PC-3 (cell line): ENCODE results near the gene GATA2. TPM values are rescaled to one million over a fixed set of nuclear protein-coding genes. Genes with fewer than 3 reads are reported as not detected.

Experiments used
- ATAC-seq: fragments of 200-7000 bp; cut with Tn5 transposase; 2 replicates; pipeline ENCODE4 v1.9.1; 2020; ENCODE audit warnings: mild to moderate bottlenecking, moderate library complexity
- BruUV-seq: library from RNA; stranded (reverse); fragments of 400-500 nt; replicated peaks from 2 replicates; lab custom pipeline; 2021; lab: Mats Ljungman, UMichigan
- CTCF ChIA-PET: fragments of 300-600 bp; sonication (Branson Sonifier 250); formaldehyde crosslinking; loops from one replicate; lab custom pipeline; 2022; ENCODE audit warnings: antibody characterized with exemption; lab: Charles Lee
- POLR2A ChIA-PET: fragments of 300-600 bp; sonication (Branson Sonifier 250); formaldehyde crosslinking; loops from one replicate; lab custom pipeline; 2022; ENCODE audit warnings: antibody characterized with exemption; ENCODE audit not compliant: unreplicated experiment; lab: Charles Lee
- DNase-seq: peaks from one replicate; pipeline ENCODE4 v3.0.0-alpha.2; 2015
- H2AFZ ChIP-seq: fragments of 300-600 bp; sonication (generic); 2 replicates; pipeline ENCODE4 v1.6.0; 2016; ENCODE audit warnings: antibody characterized with exemption, low read length
- H3F3A ChIP-seq: fragments of 300-600 bp; sonication (generic); one replicate; pipeline ENCODE4 v1.6.0; 2017; ENCODE audit warnings: antibody characterized with exemption, low read length, control low read depth, mild to moderate bottlenecking; ENCODE audit not compliant: unreplicated experiment
- H3K27ac ChIP-seq: fragments of 300-600 bp; sonication (generic); 2 replicates; pipeline ENCODE4 v1.5.1; 2016; ENCODE audit warnings: mild to moderate bottlenecking, low read length
- H3K27me3 ChIP-seq: fragments of 300-600 bp; sonication (generic); 2 replicates; pipeline ENCODE4 v1.6.1; 2016; ENCODE audit warnings: low read length, mixed read lengths
- H3K36me3 ChIP-seq: fragments of 300-600 bp; sonication (generic); 2 replicates; pipeline ENCODE4 v1.6.1; 2016; ENCODE audit warnings: low read depth, mixed run types, low read length, mixed read lengths
- H3K4me1 ChIP-seq: fragments of 300-600 bp; sonication (generic); 2 replicates; pipeline ENCODE4 v1.5.1; 2016; ENCODE audit warnings: low read length; ENCODE audit not compliant: insufficient read depth
- H3K4me2 ChIP-seq: fragments of 300-600 bp; sonication (generic); 2 replicates; pipeline ENCODE4 v1.6.0; 2016; ENCODE audit warnings: low read length
- H3K4me3 ChIP-seq: fragments of 300-600 bp; sonication (generic); 2 replicates; pipeline ENCODE4 v1.5.1; 2016; ENCODE audit warnings: mild to moderate bottlenecking, low read length, mixed read lengths
- H3K79me2 ChIP-seq: fragments of 300-600 bp; sonication (generic); 2 replicates; pipeline ENCODE4 v1.6.1; 2017; ENCODE audit warnings: low read length, mixed read lengths
- H3K9ac ChIP-seq: fragments of 300-600 bp; sonication (generic); 2 replicates; pipeline ENCODE4 v1.6.0; 2016; ENCODE audit warnings: mild to moderate bottlenecking, low read length
- H3K9me2 ChIP-seq: fragments of 300-600 bp; sonication (generic); replicated peaks from 2 replicates; pipeline ENCODE4 v1.6.1; 2016; ENCODE audit warnings: mixed run types, low read length, mixed read lengths
- H3K9me3 ChIP-seq: fragments of 300-600 bp; sonication (generic); 2 replicates; pipeline ENCODE4 v1.6.1; 2016; ENCODE audit warnings: low read length, mixed read lengths
- H4K20me1 ChIP-seq: fragments of 300-600 bp; sonication (generic); 2 replicates; pipeline ENCODE4 v1.6.1; 2016; ENCODE audit warnings: low read length, mixed read lengths
- EZH2 ChIP-seq: fragments of 300-600 bp; sonication (generic); IDR thresholded peaks from one replicate; pipeline ENCODE4 v1.6.1; 2017; ENCODE audit warnings: antibody characterized with exemption, mild to moderate bottlenecking, low read length; ENCODE audit not compliant: unreplicated experiment
- EZH2phosphoT487 ChIP-seq: fragments of 300-600 bp; sonication (generic); IDR thresholded peaks from 2 replicates; pipeline ENCODE4 v1.6.1; 2018; ENCODE audit warnings: mild to moderate bottlenecking, antibody characterized with exemption, low read length, borderline replicate concordance
- intact Hi-C: fragments of 100-400 bp; cut with micrococcal nuclease; formaldehyde crosslinking; loops from 2 replicates; pipeline ENCODE4 v1.9.0; 2023
- total RNA-seq: library from RNA; depleted of rRNA; stranded (reverse); fragments of >200 nt; gene quantifications from 2 replicates; pipeline ENCODE4 v1.2.3, GENCODE V29; 2014
- TF ChIP-seq, protein P1 (sequence below): fragments of 300-600 bp; sonication (generic); conservative IDR thresholded peaks from 2 replicates; pipeline ENCODE4 v1.5.1; 2017; ENCODE audit warnings: antibody characterized with exemption, low read depth, mild to moderate bottlenecking, low read length

The GATA2 gene
- total RNA-seq, 1 experiment from 2014 or later = 32.4 TPM

DNA sequence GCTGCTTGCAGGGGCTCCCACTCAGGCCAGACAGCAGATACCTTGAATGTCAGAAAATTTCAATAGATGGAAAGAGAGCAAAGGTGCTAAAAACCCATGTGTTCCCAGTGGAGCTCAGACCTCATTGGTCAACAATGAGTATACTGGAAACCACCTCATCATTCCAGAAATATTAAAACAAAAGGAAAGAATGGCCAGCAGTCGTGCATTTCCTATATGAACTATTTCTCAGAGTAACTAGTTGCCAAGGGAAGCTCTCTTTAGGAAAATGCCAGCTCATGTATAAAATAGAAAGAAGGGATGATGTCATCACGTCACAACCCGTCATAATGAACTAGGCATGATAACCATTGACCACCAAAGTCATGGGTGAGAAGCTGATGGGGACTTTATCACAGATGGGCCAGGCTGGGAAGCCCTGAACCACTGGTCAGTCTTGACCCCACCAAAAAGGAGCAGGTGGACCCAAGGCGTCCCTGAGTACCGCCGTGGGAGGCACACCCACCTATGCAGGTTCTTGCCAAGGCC lies 43.8 kb downstream of the GATA2 start:
- Histone ChIP-seq H2AFZ (no peak overlapping the region), H3K4me3 (no peak overlapping the region), H3K9ac (no peak overlapping the region), H3K4me2 (no peak overlapping the region), H3K36me3 (no peaks in the 10 kb centered on the region), H3K9me2 (no peaks in the 10 kb centered on the region), H3K79me2 (no peaks in the 10 kb centered on the region), H3K4me1 (no peaks in the 10 kb centered on the region), H3F3A (no peaks in the 10 kb centered on the region), H3K27ac (no peak overlapping the region), H3K27me3 (no peaks in the 10 kb centered on the region), H4K20me1 (no peaks in the 10 kb centered on the region), H3K9me3 (no peaks in the 10 kb centered on the region)
- ATAC-seq (no peak), DNase-seq (no peak)
- BruUV-seq = no TSS peak
- ChIA-PET POLR2A (no interaction called here), CTCF (no interaction called here)
- no peak for TF ChIP-seq EZH2
- TF ChIP-seq EZH2phosphoT487 = no peak
- intact Hi-C loops = no loop called here

GRCh38 chr3:128448491-128448890 lies 44.5 kb downstream of the GATA2 start:
- H3F3A ChIP-seq = no peaks in the 10 kb centered on the region
- no peak overlapping the region for H3K9ac ChIP-seq
- no peak for TF ChIP-seq EZH2phosphoT487
- no peaks in the 10 kb centered on the region for H3K9me3 ChIP-seq
- H3K9me2 ChIP-seq = no peaks in the 10 kb centered on the region
- H3K4me2 ChIP-seq = no peak overlapping the region
- no peak overlapping the region for H2AFZ ChIP-seq
- ATAC-seq (no peak), DNase-seq (no peak)
- no peaks in the 10 kb centered on the region for H3K36me3 ChIP-seq
- intact Hi-C loops = no loop called here
- ChIA-PET POLR2A (no interaction called here), CTCF (no interaction called here)
- no peaks in the 10 kb centered on the region for H3K79me2 ChIP-seq
- no peak overlapping the region for H3K4me3 ChIP-seq
- no peak overlapping the region for H3K27ac ChIP-seq
- no peaks in the 10 kb centered on the region for H4K20me1 ChIP-seq
- no peaks in the 10 kb centered on the region for H3K27me3 ChIP-seq
- H3K4me1 ChIP-seq = no peaks in the 10 kb centered on the region
- no TSS peak for BruUV-seq

DNA sequence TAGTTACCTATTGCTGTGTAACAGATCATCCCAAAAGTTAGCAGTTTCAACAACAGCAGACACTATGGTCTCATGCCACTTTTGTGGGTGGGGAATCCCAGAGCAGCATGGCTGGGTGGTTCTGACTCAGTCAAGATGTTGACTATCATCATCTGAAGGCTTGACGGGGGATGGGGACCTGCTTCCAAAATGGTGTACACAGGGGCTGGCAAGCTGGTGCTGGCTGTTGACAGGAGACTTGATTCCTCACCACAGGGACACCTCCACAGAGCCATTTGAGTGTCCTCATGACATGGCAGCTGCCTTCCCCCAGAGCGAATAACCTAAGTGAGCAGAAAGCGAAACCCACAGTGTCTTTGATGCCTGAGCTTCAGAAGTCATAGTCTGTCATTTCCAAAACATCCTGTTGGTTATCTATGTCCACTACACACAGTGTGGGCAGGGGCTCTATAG lies 45.4 kb downstream of the GATA2 start:
- H3K4me3 ChIP-seq = no peak overlapping the region
- no peak overlapping the region for H3K27ac ChIP-seq
- no peak overlapping the region for H3K9ac ChIP-seq
- H3K9me2 ChIP-seq = no peaks in the 10 kb centered on the region
- POLR2A ChIA-PET = no interaction called here
- CTCF ChIA-PET = no interaction called here
- H2AFZ ChIP-seq = no peak overlapping the region
- H3K79me2 ChIP-seq = no peaks in the 10 kb centered on the region
- no peaks in the 10 kb centered on the region for H3K36me3 ChIP-seq
- intact Hi-C loops = no loop called here
- no peaks in the 10 kb centered on the region for H3K9me3 ChIP-seq
- H3F3A ChIP-seq = no peaks in the 10 kb centered on the region
- BruUV-seq = no TSS peak
- no peak for DNase-seq
- no peak for ATAC-seq
- no peaks in the 10 kb centered on the region for H3K27me3 ChIP-seq
- TF ChIP-seq EZH2 (no peak), EZH2phosphoT487 (no peak)
- TF ChIP-seq, protein P1, sequence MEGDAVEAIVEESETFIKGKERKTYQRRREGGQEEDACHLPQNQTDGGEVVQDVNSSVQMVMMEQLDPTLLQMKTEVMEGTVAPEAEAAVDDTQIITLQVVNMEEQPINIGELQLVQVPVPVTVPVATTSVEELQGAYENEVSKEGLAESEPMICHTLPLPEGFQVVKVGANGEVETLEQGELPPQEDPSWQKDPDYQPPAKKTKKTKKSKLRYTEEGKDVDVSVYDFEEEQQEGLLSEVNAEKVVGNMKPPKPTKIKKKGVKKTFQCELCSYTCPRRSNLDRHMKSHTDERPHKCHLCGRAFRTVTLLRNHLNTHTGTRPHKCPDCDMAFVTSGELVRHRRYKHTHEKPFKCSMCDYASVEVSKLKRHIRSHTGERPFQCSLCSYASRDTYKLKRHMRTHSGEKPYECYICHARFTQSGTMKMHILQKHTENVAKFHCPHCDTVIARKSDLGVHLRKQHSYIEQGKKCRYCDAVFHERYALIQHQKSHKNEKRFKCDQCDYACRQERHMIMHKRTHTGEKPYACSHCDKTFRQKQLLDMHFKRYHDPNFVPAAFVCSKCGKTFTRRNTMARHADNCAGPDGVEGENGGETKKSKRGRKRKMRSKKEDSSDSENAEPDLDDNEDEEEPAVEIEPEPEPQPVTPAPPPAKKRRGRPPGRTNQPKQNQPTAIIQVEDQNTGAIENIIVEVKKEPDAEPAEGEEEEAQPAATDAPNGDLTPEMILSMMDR = no peak
- no peak overlapping the region for H3K4me2 ChIP-seq
- no peaks in the 10 kb centered on the region for H4K20me1 ChIP-seq
- no peaks in the 10 kb centered on the region for H3K4me1 ChIP-seq
